GM13977 (cell line): ENCODE results near the gene RNF146.
"Not testable (repeated sequence)": the region's sequence is repeated elsewhere in the genome, so short reads cannot be mapped to it uniquely, and the experiment has no call there.

Experiments
- DNase-seq: peaks from one replicate; pipeline ENCODE4 v3.0.0; 2012; ENCODE audit warnings: low spot score
- in situ Hi-C: fragments of 300-500 bp; cut with MboI; formaldehyde crosslinking; loops from one replicate; pipeline ENCODE4 v1.12.0; 2022; ENCODE audit warnings: low sequenced_read_pairs, low pct_unique_long_range_greater_than_20kb, mixed read lengths, inconsistent platforms; ENCODE audit not compliant: unreplicated experiment
- TF ChIP-seq, protein P1 (sequence below): IDR thresholded peaks from 2 replicates; pipeline ENCODE4 v1.5.1; 2012; ENCODE audit warnings: mild to moderate bottlenecking, control low read depth; ENCODE audit not compliant: insufficient read depth; ENCODE audit errors: extremely low read depth, missing control alignments

The RNF146 gene

DNA sequence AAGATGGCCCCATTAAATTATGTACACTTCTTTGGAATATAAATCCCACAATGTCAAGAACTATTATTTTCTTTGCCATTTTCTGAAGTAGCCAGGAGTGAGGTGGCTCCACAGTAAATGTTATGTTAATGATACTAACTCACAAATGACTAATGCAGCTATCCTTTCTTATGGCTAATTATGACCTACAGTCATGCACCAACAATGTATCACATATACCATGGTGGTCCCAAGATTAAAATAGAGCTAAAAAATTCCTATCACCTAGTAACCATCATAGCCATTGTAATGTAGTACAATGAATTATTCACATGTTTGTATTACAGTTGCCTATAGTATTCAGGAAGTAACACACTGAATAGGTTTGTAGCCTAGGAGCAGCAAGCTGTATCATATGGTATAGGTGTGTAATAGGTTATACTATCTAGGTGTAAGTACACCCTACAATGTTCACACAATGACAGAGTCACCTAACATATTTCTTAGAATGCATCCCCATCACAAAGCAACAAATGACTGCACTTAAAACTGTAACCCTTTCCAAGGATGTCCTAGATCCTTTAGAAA, 61.5 kb downstream of the RNF146 start:
- no peak for DNase-seq
- TF ChIP-seq, protein P1, sequence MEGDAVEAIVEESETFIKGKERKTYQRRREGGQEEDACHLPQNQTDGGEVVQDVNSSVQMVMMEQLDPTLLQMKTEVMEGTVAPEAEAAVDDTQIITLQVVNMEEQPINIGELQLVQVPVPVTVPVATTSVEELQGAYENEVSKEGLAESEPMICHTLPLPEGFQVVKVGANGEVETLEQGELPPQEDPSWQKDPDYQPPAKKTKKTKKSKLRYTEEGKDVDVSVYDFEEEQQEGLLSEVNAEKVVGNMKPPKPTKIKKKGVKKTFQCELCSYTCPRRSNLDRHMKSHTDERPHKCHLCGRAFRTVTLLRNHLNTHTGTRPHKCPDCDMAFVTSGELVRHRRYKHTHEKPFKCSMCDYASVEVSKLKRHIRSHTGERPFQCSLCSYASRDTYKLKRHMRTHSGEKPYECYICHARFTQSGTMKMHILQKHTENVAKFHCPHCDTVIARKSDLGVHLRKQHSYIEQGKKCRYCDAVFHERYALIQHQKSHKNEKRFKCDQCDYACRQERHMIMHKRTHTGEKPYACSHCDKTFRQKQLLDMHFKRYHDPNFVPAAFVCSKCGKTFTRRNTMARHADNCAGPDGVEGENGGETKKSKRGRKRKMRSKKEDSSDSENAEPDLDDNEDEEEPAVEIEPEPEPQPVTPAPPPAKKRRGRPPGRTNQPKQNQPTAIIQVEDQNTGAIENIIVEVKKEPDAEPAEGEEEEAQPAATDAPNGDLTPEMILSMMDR = no peak
- in situ Hi-C loops = no loop called here

DNA sequence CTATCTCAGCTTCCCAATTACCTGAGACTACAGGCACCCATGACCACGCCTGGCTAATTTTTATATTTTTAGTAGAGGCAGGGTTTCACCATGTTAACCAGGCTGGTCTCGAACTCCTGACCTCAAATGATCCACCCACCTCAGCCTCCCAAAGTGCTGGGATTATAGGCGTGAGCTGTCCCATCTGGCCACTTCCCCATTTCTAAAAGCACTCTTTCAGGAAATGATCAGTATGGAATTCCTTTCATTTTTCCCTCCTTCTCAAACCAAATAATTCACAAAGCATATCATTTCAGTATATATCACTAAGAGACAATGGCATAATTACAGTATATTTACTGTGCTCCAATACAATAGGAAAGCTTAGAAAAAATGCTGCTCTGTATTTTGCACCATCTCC, 64.6 kb downstream of the RNF146 start:
- DNase-seq, in situ Hi-C loops: not testable (repeated sequence)

DNA sequence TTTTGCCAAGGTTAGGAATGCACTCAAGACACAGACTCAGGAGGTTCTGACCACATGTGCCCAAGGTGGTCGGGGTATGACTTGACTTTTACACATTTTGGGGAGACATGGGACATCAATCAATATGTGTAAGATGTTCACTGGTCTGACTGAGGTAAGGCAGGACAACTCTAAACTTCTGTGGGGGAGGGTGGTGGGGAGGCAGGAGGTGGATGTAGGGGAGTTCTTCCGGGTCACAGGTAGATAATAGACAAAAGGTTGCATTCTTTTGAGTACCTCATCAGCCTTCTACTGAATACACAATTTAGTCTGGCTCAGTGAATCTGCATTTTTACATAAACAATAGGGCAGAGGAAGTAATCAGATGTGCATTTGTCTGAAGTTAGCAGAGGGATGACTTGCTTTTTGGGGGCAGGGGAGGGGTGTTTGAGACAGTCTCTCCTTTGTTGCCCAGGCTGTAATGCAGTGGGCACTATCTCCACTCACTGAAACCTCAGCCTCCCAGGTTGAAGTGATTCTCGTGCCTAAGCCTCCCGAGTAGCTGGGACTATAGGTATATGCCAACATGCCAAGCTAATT, 65.8 kb downstream of the RNF146 start:
- TF ChIP-seq, protein P1 = no peak
- no peak for DNase-seq
- in situ Hi-C loops = no loop called here
